Measurements from ENCODE around the gene HOXB3.
"Not testable (repeated sequence)": the region's sequence is repeated elsewhere in the genome, so short reads cannot be mapped to it uniquely, and the experiment has no call there.

HOXB3 gene

GRCh38 chr17:48522031-48522653 lies 67.9 kb downstream of the HOXB3 start:
- peak; percentile 85 for DNase-seq

- no peak for DNase-seq
Measured at GRCh38 chr17:48520631-48521079, 69.4 kb downstream of the HOXB3 start.

- no peak for DNase-seq
Measured at GRCh38 chr17:48519427-48519826, 70.6 kb downstream of the HOXB3 start.

- no peak for DNase-seq
Measured at GRCh38 chr17:48517478-48517877, 72.6 kb downstream of the HOXB3 start.

- DNase-seq = no peak
Measured at GRCh38 chr17:48515925-48516900, 73.8 kb downstream of the HOXB3 start.

- no peak for DNase-seq
Measured at GRCh38 chr17:48514477-48514876, 75.6 kb downstream of the HOXB3 start.

- no peak for DNase-seq
Measured at GRCh38 chr17:48513666-48514455, 76.2 kb downstream of the HOXB3 start.

GRCh38 chr17:48513097-48513496 lies 76.9 kb downstream of the HOXB3 start:
- DNase-seq = peak; percentile 72

- no peak for DNase-seq
Measured at GRCh38 chr17:48510761-48511604, 79.1 kb downstream of the HOXB3 start.

- DNase-seq = no peak
Measured at GRCh38 chr17:48510381-48510760, 79.7 kb downstream of the HOXB3 start.

- DNase-seq = not testable (repeated sequence)
Measured at GRCh38 chr17:48509708-48510107, 80.3 kb downstream of the HOXB3 start.

- no peak for DNase-seq
Measured at GRCh38 chr17:48506246-48506645, 83.8 kb downstream of the HOXB3 start.

- peak; percentile 88 for DNase-seq
Measured at GRCh38 chr17:48505788-48506187, 84.3 kb downstream of the HOXB3 start.

- DNase-seq = no peak
Measured at GRCh38 chr17:48504953-48505352, 85.1 kb downstream of the HOXB3 start.

- DNase-seq = no peak
Measured at GRCh38 chr17:48503747-48504146, 86.3 kb downstream of the HOXB3 start.

GRCh38 chr17:48502901-48503300 lies 87.1 kb downstream of the HOXB3 start:
- no peak for DNase-seq

- no peak for DNase-seq
Measured at GRCh38 chr17:48502312-48502711, 87.7 kb downstream of the HOXB3 start.

- DNase-seq = no peak
Measured at GRCh38 chr17:48500435-48501426, 89.3 kb downstream of the HOXB3 start.

- DNase-seq = no peak
Measured at GRCh38 chr17:48499735-48500434, 90.2 kb downstream of the HOXB3 start.

- DNase-seq = no peak
Measured at GRCh38 chr17:48499248-48499647, 90.8 kb downstream of the HOXB3 start.
